HepG2 (cell line): ENCODE data around the gene AMBRA1. TPM values are rescaled to one million over a fixed set of nuclear protein-coding genes. Genes with fewer than 3 reads are reported as not detected.

Source experiments
- AHR ChIP-seq: IDR thresholded peaks from 2 replicates; pipeline ENCODE4 v1.6.1; 2018; ENCODE audit warnings: missing genetic modification reagents, missing compliant biosample characterization
- AKAP8 ChIP-seq: sonication (generic); formaldehyde crosslinking; IDR thresholded peaks from 2 replicates; pipeline ENCODE4 v1.5.1; 2020; ENCODE audit warnings: mild to moderate bottlenecking, missing genetic modification reagents
- ARID5B ChIP-seq: IDR thresholded peaks from 2 replicates; pipeline ENCODE4 v1.4.0; 2020; ENCODE audit warnings: mild to moderate bottlenecking, missing genetic modification reagents
- ELF4 ChIP-seq: sonication (generic); formaldehyde crosslinking; IDR thresholded peaks from 2 replicates; pipeline ENCODE4 v1.5.0; 2020; ENCODE audit warnings: missing genetic modification reagents, mild to moderate bottlenecking, moderate library complexity, borderline replicate concordance
- GATAD2A ChIP-seq: IDR thresholded peaks from 2 replicates; pipeline ENCODE4 v1.6.1; 2016
- KDM1A ChIP-seq: IDR thresholded peaks from 2 replicates; pipeline ENCODE4 v1.6.1; 2016; ENCODE audit warnings: missing compliant biosample characterization
- KLF9 ChIP-seq: IDR thresholded peaks from 2 replicates; pipeline ENCODE4 v1.6.1; 2016; ENCODE audit warnings: low read depth
- MYPOP ChIP-seq: sonication (generic); formaldehyde crosslinking; IDR thresholded peaks from 2 replicates; pipeline ENCODE4 v1.8.1; 2023; ENCODE audit warnings: mild to moderate bottlenecking, moderate library complexity, missing genetic modification reagents
- POGK ChIP-seq: sonication (generic); formaldehyde crosslinking; conservative IDR thresholded peaks from 2 replicates; pipeline ENCODE4 v1.8.0; 2022; ENCODE audit warnings: mild to moderate bottlenecking, moderate library complexity, missing genetic modification reagents
- PRDM15 ChIP-seq: sonication (generic); formaldehyde crosslinking; IDR thresholded peaks from 2 replicates; pipeline ENCODE4 v1.4.0; 2020; ENCODE audit warnings: missing genetic modification reagents
- REPIN1 ChIP-seq: sonication (generic); formaldehyde crosslinking; IDR thresholded peaks from 2 replicates; pipeline ENCODE4 v1.8.0; 2022; ENCODE audit warnings: missing genetic modification reagents, low read depth, mild to moderate bottlenecking, borderline replicate concordance
- SMC3 ChIP-seq: IDR thresholded peaks from 2 replicates; pipeline ENCODE4 v1.6.1; 2011; ENCODE audit warnings: low read length, improper control_type of control experiment
- SMYD3 ChIP-seq: sonication (generic); formaldehyde crosslinking; IDR thresholded peaks from 2 replicates; pipeline ENCODE4 v1.8.1; 2023; ENCODE audit warnings: mild to moderate bottlenecking, missing genetic modification reagents
- SOX13 ChIP-seq, 3 experiments: fragments of 450-650 bp in 1 of 3; sonication (generic) in 1 of 3; formaldehyde crosslinking in 1 of 3; IDR thresholded peaks in 2 of 3; conservative IDR thresholded peaks in 1 of 3; 2 replicates each; pipeline versions ENCODE4 v1.5.0 to v1.6.1; 2016 to 2020; ENCODE audit warnings: antibody characterized with exemption in 1 of 3, mild to moderate bottlenecking in 1 of 3, missing compliant biosample characterization in 1 of 3, missing genetic modification reagents in 1 of 3, moderate library complexity in 1 of 3
- TBP ChIP-seq: sonication (generic); formaldehyde crosslinking; IDR thresholded peaks from 2 replicates; pipeline ENCODE4 v1.5.0; 2020; ENCODE audit warnings: missing genetic modification reagents
- ZSCAN25 ChIP-seq: sonication (generic); formaldehyde crosslinking; IDR thresholded peaks from 2 replicates; pipeline ENCODE4 v1.8.0; 2022; ENCODE audit warnings: mild to moderate bottlenecking, missing genetic modification reagents
- polyA plus RNA-seq, 8 experiments: library from polyadenylated mRNA; depleted of rRNA in 3 of 8; stranded (reverse) in 7 of 8; unstranded in 1 of 8; fragments of >200 nt; fragmentation: Illumina TruSeq in 4 of 8; extraction: Trizol in 4 of 8; gene quantifications; 2 replicates each; pipeline versions ENCODE4 v1.2.1 to v1.2.3, GENCODE V29; 2011 to 2016; ENCODE audit warnings: low read depth in 4 of 8, missing spikeins in 1 of 8, mixed read lengths in 1 of 8; ENCODE audit not compliant: insufficient read depth in 1 of 8
- total RNA-seq, 5 experiments: library from RNA; depleted of rRNA; stranded (reverse); fragments of >200 nt; fragmentation: Illumina TruSeq; extraction: Trizol; gene quantifications; 2 replicates each; pipeline ENCODE4 v1.2.3, GENCODE V29; 2016; ENCODE audit warnings: low read depth in 1 of 5

AMBRA1 gene
- total and polyA plus RNA-seq, 2 of the 13 experiments (the other 11 are each of a cell fraction or from before 2014, with no cell fraction given), result 15.7 to 26.0 TPM

- peak; percentile 14; the same call in 1 of the 2 replicates for TF ChIP-seq ARID5B
- TF ChIP-seq MYPOP (CRISPR knock-in tag), result no peak
- TF ChIP-seq KLF9 (CRISPR knock-in tag), result no peak
- TF ChIP-seq ZSCAN25 (CRISPR knock-in tag), result 0 out of 2 replicates have a peak, but pooled peaks have one; percentile 19
- TF ChIP-seq KDM1A (CRISPR knock-in tag), result no peak
- TF ChIP-seq POGK (CRISPR knock-in tag), result 0 out of 2 replicates have a peak, but pooled peaks have one; percentile 31
- no peak for TF ChIP-seq TBP (CRISPR knock-in tag)
- TF ChIP-seq SMC3, result peak; percentile 59
- peak; percentile 23; the same call in 1 of the 2 replicates for TF ChIP-seq GATAD2A (CRISPR knock-in tag)
- TF ChIP-seq REPIN1 (CRISPR knock-in tag), result peak; percentile 42; the same call in 1 of the 2 replicates
- 0 out of 2 replicates have a peak, but pooled peaks have one; percentile 32 for TF ChIP-seq SMYD3 (CRISPR knock-in tag)
- TF ChIP-seq AHR, result no peak
- TF ChIP-seq AKAP8, result no peak
- no peak for TF ChIP-seq SOX13 (IDR thresholded peaks at IDR 0.05)
- no peak for TF ChIP-seq SOX13 (CRISPR knock-in tag; conservative IDR thresholded peaks at IDR 0.05 in 1 of 2, IDR thresholded peaks at IDR 0.05 in 1 of 2)
- TF ChIP-seq PRDM15 (CRISPR knock-in tag), result no peak
- no peak for TF ChIP-seq ELF4 (CRISPR knock-in tag)
Observed at GRCh38 chr11:46529095-46529905, 64.5 kb downstream of the AMBRA1 start (continued).
